Ascending aorta (tissue), 2 donors: ENCODE results near the gene ANO4. TPM values are rescaled to one million over a fixed set of nuclear protein-coding genes. Genes with fewer than 3 reads are reported as not detected.

Experiments
- DNase-seq, 2 donors: peaks; one replicate each; pipeline ENCODE4 v3.0.0-alpha.2; 2019; ENCODE audit warnings: low spot score in 2 of 2
- H3K27ac ChIP-seq, 2 donors: fragments of 200-600 bp; sonication (generic); one replicate each; pipeline ENCODE4 v1.5.1; 2016 to 2017; ENCODE audit warnings: mild to moderate bottlenecking in 1 of 2
- H3K27me3 ChIP-seq: fragments of 200-600 bp; sonication (generic); one replicate; pipeline ENCODE4 v1.5.1; 2017
- H3K36me3 ChIP-seq, 2 donors: fragments of 200-600 bp; sonication (generic); one replicate each; pipeline ENCODE4 v1.5.1; 2016
- H3K4me1 ChIP-seq, 2 donors: fragments of 200-600 bp; sonication (generic); one replicate each; pipeline ENCODE4 v1.5.1; 2016 to 2017; ENCODE audit warnings: mild to moderate bottlenecking in 1 of 2
- H3K4me3 ChIP-seq, 2 donors: fragments of 200-600 bp; sonication (generic); one replicate each; pipeline ENCODE4 v1.5.1; 2016 to 2017; ENCODE audit warnings: mild to moderate bottlenecking in 1 of 2
- H3K9me3 ChIP-seq, 2 donors: fragments of 200-600 bp; sonication (generic); one replicate each; pipeline ENCODE4 v1.5.1; 2016
- CTCF ChIP-seq, 3 experiments: fragments of 200-600 bp in 2 of 3; fragments of 450-650 bp in 1 of 3; sonication (generic) in 2 of 3; IDR thresholded peaks; one replicate each; pipeline ENCODE4 v1.5.1; 2016 to 2019; ENCODE audit warnings: antibody characterized with exemption in 3 of 3, mild to moderate bottlenecking in 1 of 3, moderate library complexity in 1 of 3
- intact Hi-C: fragments of 100-400 bp; cut with DNase I; formaldehyde crosslinking; loops from one replicate; pipeline ENCODE4 v1.15.1; 2023
- total RNA-seq: library from RNA; depleted of rRNA; stranded (reverse); fragments of >200 nt; gene quantifications from one replicate; pipeline ENCODE4 v1.1.0, GENCODE V29; 2016

The ANO4 gene
- total RNA-seq, 1 donor from 2014 or later, result 0.11 TPM

GRCh38 chr12:100790552-100790951 lies 4.0 kb upstream of the ANO4 start:
- no peaks in the 10 kb centered on the region for H3K9me3 ChIP-seq
- no peak overlapping the region for H3K27ac ChIP-seq
- intact Hi-C loops, result no loop called here
- H3K36me3 ChIP-seq, result no peaks in the 10 kb centered on the region
- H3K4me1 ChIP-seq, result no peaks in the 10 kb centered on the region
- DNase-seq, result no peak
- no peak for TF ChIP-seq CTCF (IDR thresholded peaks at IDR 0.05)
- H3K4me3 ChIP-seq, result no peak overlapping the region
- no peaks in the 10 kb centered on the region for H3K27me3 ChIP-seq

- no peak for TF ChIP-seq CTCF (IDR thresholded peaks at IDR 0.05)
- no peaks in the 10 kb centered on the region for H3K27me3 ChIP-seq
Measured at GRCh38 chr12:100793182-100793581, 1.4 kb upstream of the ANO4 start.

GRCh38 chr12:100795174-100795799 lies 711 bp downstream of the ANO4 start:
- intact Hi-C loops, result no loop called here
- no peak for TF ChIP-seq CTCF (IDR thresholded peaks at IDR 0.05)
- no peak overlapping the region for H3K27ac ChIP-seq
- H3K4me1 ChIP-seq, result no peaks in the 10 kb centered on the region
- H3K27me3 ChIP-seq, result no peaks in the 10 kb centered on the region
- no peak for DNase-seq
- H3K9me3 ChIP-seq, result no peaks in the 10 kb centered on the region
- H3K36me3 ChIP-seq, result no peaks in the 10 kb centered on the region
- H3K4me3 ChIP-seq, result peak overlapping the region; percentile 23 to 41

More at GRCh38 chr12:100793182-100793581, 1.4 kb upstream of the ANO4 start:
- Histone ChIP-seq H3K9me3 (no peaks in the 10 kb centered on the region), H3K4me1 (no peaks in the 10 kb centered on the region), H3K27ac (no peak overlapping the region), H3K4me3 (no peak overlapping the region), H3K36me3 (no peaks in the 10 kb centered on the region)
- intact Hi-C loops, result no loop called here
- DNase-seq, result no peak

GRCh38 chr12:100795800-100796179 lies 1.2 kb downstream of the ANO4 start:
- no peak for TF ChIP-seq CTCF (IDR thresholded peaks at IDR 0.05)
- Histone ChIP-seq H3K9me3 (no peaks in the 10 kb centered on the region), H3K36me3 (no peaks in the 10 kb centered on the region), H3K4me3 (no peak overlapping the region), H3K27ac (no peak overlapping the region), H3K4me1 (no peaks in the 10 kb centered on the region), H3K27me3 (no peaks in the 10 kb centered on the region)
- intact Hi-C loops, result no loop called here
- DNase-seq, result no peak

- TF ChIP-seq CTCF (IDR thresholded peaks at IDR 0.05), result no peak
- DNase-seq, result no peak
- no peaks in the 10 kb centered on the region for H3K9me3 ChIP-seq
- H3K27ac ChIP-seq, result no peak overlapping the region
- no peaks in the 10 kb centered on the region for H3K36me3 ChIP-seq
- H3K4me3 ChIP-seq, result no peak overlapping the region
- no peaks in the 10 kb centered on the region for H3K27me3 ChIP-seq
- H3K4me1 ChIP-seq, result no peaks in the 10 kb centered on the region
- intact Hi-C loops, result no loop called here
Measured at GRCh38 chr12:100796621-100797020, 2.0 kb downstream of the ANO4 start.

- DNase-seq, result no peak
- intact Hi-C loops, result no loop called here
- H3K9me3 ChIP-seq, result no peaks in the 10 kb centered on the region
- no peaks in the 10 kb centered on the region for H3K27me3 ChIP-seq
- H3K27ac ChIP-seq, result no peak overlapping the region
- no peaks in the 10 kb centered on the region for H3K36me3 ChIP-seq
- H3K4me3 ChIP-seq, result no peak overlapping the region
- no peak for TF ChIP-seq CTCF (IDR thresholded peaks at IDR 0.05)
- no peaks in the 10 kb centered on the region for H3K4me1 ChIP-seq
Measured at GRCh38 chr12:100797246-100797645, 2.7 kb downstream of the ANO4 start.
